ENCODE results near the gene TEX29.
A peak's percentile ranks its signal among the peaks of the same experiment; 100 is the strongest.

TEX29 gene

GRCh38 chr13:111339366-111340143 is 19.1 kb downstream of the TEX29 start:
- DNase-seq (ENCODE audit: low read depth): no peak

- DNase-seq (ENCODE audit: low read depth): no peak
These were observed 21.4 kb downstream of the TEX29 start for GRCh38 chr13:111341886-111342285.

- DNase-seq (ENCODE audit: low read depth): no peak
These were observed 22.3 kb downstream of the TEX29 start for GRCh38 chr13:111342721-111343120.

GRCh38 chr13:111343186-111343805 is 22.9 kb downstream of the TEX29 start:
- no peak for DNase-seq (ENCODE audit: low read depth)

- DNase-seq (ENCODE audit: low read depth): peak; percentile 48
These were observed 24.2 kb downstream of the TEX29 start for GRCh38 chr13:111344471-111345191.

- DNase-seq (ENCODE audit: low read depth): no peak
These were observed 25.2 kb downstream of the TEX29 start for GRCh38 chr13:111345682-111346081.

GRCh38 chr13:111346101-111346680 is 25.7 kb downstream of the TEX29 start:
- no peak for DNase-seq (ENCODE audit: low read depth)

GRCh38 chr13:111347438-111347837 is 27.0 kb downstream of the TEX29 start:
- DNase-seq (ENCODE audit: low read depth): no peak

GRCh38 chr13:111353508-111353907 is 33.1 kb downstream of the TEX29 start:
- DNase-seq (ENCODE audit: low read depth): no peak

GRCh38 chr13:111354789-111355188 is 34.3 kb downstream of the TEX29 start:
- DNase-seq (ENCODE audit: low read depth): no peak

- DNase-seq (ENCODE audit: low read depth): no peak
These were observed 36.4 kb downstream of the TEX29 start for GRCh38 chr13:111356795-111357194.

GRCh38 chr13:111359237-111359915 is 38.9 kb downstream of the TEX29 start:
- no peak for DNase-seq (ENCODE audit: low read depth)

GRCh38 chr13:111359930-111360329 is 39.5 kb downstream of the TEX29 start:
- DNase-seq (ENCODE audit: low read depth): no peak

- no peak for DNase-seq (ENCODE audit: low read depth)
These were observed 40.0 kb downstream of the TEX29 start for GRCh38 chr13:111360452-111360851.

GRCh38 chr13:111361046-111361872 is 40.8 kb downstream of the TEX29 start:
- no peak for DNase-seq (ENCODE audit: low read depth)

GRCh38 chr13:111361873-111362648 is 41.6 kb downstream of the TEX29 start:
- no peak for DNase-seq (ENCODE audit: low read depth)

GRCh38 chr13:111363121-111363520 is 42.7 kb downstream of the TEX29 start:
- DNase-seq (ENCODE audit: low read depth): no peak

- DNase-seq (ENCODE audit: low read depth): no peak
These were observed 43.1 kb downstream of the TEX29 start for GRCh38 chr13:111363591-111363990.

GRCh38 chr13:111365149-111366005 is 44.9 kb downstream of the TEX29 start:
- no peak for DNase-seq (ENCODE audit: low read depth)

All from amniotic epithelial cell (primary cell).